ENCODE measurements around the gene TSPAN15.
A peak's percentile ranks its signal among the peaks of the same experiment; 100 is the strongest.

The TSPAN15 gene

DNA sequence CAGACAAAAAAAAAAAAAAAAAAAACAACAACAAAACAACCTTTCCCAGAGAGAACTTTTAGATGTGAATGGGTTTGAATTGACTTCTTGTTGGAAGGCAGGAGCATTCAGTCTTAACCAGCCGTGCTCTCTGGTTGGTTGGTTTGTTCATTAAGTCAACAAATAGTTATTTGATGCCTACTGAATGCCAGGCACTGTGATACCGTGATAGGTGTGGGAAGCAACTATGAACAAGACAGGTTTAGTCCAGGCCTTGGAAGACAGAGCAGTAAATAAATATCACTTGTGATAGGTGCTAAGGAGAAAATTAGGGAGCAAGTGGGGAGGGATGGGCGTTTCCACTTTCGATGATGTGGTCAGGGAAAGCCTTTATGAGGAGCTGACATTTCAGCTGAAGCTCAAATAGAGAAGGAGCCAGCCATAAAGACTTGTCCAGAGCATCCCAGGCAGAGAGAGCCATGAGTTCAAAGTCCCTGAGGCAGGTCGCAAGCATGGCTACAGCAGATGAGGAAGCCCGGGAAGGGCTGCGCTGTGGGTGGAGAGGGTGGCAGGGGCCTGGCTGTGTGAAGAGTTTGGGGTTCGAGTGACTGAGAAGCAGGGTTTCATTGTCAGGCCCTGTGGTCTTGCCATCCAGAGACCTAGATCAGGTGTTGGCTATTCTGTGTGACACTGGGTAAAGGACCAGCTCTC is 8.0 kb downstream of the TSPAN15 start:
- Histone ChIP-seq H3K4me1 (no peaks in the 10 kb centered on the region), H3K4me3 (no peak overlapping the region), H3K36me3 (replicated peaks) (no peaks in the 10 kb centered on the region), H3K9me3 (no peaks in the 10 kb centered on the region), H3K27me3 (ENCODE audit: low read depth) (no peaks in the 10 kb centered on the region)
- in situ Hi-C loops (cut with MboI; ENCODE audit: low sequenced_read_pairs), result no loop called here
- no peak for DNase-seq (ENCODE audit: low spot score in 2 of 2)

- Histone ChIP-seq H3K9me3 (no peaks in the 10 kb centered on the region), H3K4me3 (no peak overlapping the region), H3K4me1 (no peaks in the 10 kb centered on the region), H3K27me3 (ENCODE audit: low read depth) (no peaks in the 10 kb centered on the region), H3K36me3 (replicated peaks) (no peaks in the 10 kb centered on the region)
- in situ Hi-C loops (cut with MboI; ENCODE audit: low sequenced_read_pairs), result no loop called here
- no peak for DNase-seq (ENCODE audit: low spot score in 2 of 2)
Measured at GRCh38 chr10:69459893-69460575, 8.8 kb downstream of the TSPAN15 start.

- Histone ChIP-seq H3K27me3 (ENCODE audit: low read depth) (no peaks in the 10 kb centered on the region), H3K9me3 (no peaks in the 10 kb centered on the region), H3K4me1 (no peaks in the 10 kb centered on the region), H3K4me3 (no peak overlapping the region), H3K36me3 (replicated peaks) (no peaks in the 10 kb centered on the region)
- in situ Hi-C loops (cut with MboI; ENCODE audit: low sequenced_read_pairs), result no loop called here
- DNase-seq (ENCODE audit: low spot score in 2 of 2), result no peak
Measured at GRCh38 chr10:69460576-69461242, 9.4 kb downstream of the TSPAN15 start.

GRCh38 chr10:69461243-69462025 is 10.2 kb downstream of the TSPAN15 start:
- H3K4me3 ChIP-seq, result no peak overlapping the region

GRCh38 chr10:69463886-69464285 is 12.6 kb downstream of the TSPAN15 start:
- no peak overlapping the region for H3K4me3 ChIP-seq
- H3K9me3 ChIP-seq, result no peaks in the 10 kb centered on the region
- in situ Hi-C loops (cut with MboI; ENCODE audit: low sequenced_read_pairs), result no loop called here
- no peaks in the 10 kb centered on the region; the same call in 1 of the 2 replicates for H3K4me1 ChIP-seq
- no peaks in the 10 kb centered on the region for H3K27me3 ChIP-seq (ENCODE audit: low read depth)
- no peak for DNase-seq (ENCODE audit: low spot score in 2 of 2)
- H3K36me3 ChIP-seq (replicated peaks), result no peaks in the 10 kb centered on the region

More at GRCh38 chr10:69461243-69462025, 10.2 kb downstream of the TSPAN15 start:
- Histone ChIP-seq H3K36me3 (replicated peaks) (no peaks in the 10 kb centered on the region), H3K27me3 (ENCODE audit: low read depth) (no peaks in the 10 kb centered on the region), H3K4me1 (no peaks in the 10 kb centered on the region), H3K9me3 (no peaks in the 10 kb centered on the region)
- in situ Hi-C loops (cut with MboI; ENCODE audit: low sequenced_read_pairs), result no loop called here
- no peak for DNase-seq (ENCODE audit: low spot score in 2 of 2)

- Histone ChIP-seq H3K27me3 (ENCODE audit: low read depth) (no peaks in the 10 kb centered on the region), H3K9me3 (no peaks in the 10 kb centered on the region), H3K36me3 (replicated peaks) (no peaks in the 10 kb centered on the region), H3K4me1 (no peaks in the 10 kb centered on the region; the same call in 1 of the 2 replicates), H3K4me3 (no peak overlapping the region)
- no peak for DNase-seq (ENCODE audit: low spot score in 2 of 2)
- in situ Hi-C loops (cut with MboI; ENCODE audit: low sequenced_read_pairs), result no loop called here
Measured at GRCh38 chr10:69464401-69464800, 13.1 kb downstream of the TSPAN15 start.

GRCh38 chr10:69464801-69465401 is 13.6 kb downstream of the TSPAN15 start:
- no peak for DNase-seq (ENCODE audit: low spot score in 2 of 2)
- Histone ChIP-seq H3K4me3 (no peak overlapping the region), H3K36me3 (replicated peaks) (no peaks in the 10 kb centered on the region), H3K9me3 (no peaks in the 10 kb centered on the region), H3K27me3 (ENCODE audit: low read depth) (no peaks in the 10 kb centered on the region), H3K4me1 (no peaks in the 10 kb centered on the region; the same call in 1 of the 2 replicates)
- in situ Hi-C loops (cut with MboI; ENCODE audit: low sequenced_read_pairs), result no loop called here

DNA sequence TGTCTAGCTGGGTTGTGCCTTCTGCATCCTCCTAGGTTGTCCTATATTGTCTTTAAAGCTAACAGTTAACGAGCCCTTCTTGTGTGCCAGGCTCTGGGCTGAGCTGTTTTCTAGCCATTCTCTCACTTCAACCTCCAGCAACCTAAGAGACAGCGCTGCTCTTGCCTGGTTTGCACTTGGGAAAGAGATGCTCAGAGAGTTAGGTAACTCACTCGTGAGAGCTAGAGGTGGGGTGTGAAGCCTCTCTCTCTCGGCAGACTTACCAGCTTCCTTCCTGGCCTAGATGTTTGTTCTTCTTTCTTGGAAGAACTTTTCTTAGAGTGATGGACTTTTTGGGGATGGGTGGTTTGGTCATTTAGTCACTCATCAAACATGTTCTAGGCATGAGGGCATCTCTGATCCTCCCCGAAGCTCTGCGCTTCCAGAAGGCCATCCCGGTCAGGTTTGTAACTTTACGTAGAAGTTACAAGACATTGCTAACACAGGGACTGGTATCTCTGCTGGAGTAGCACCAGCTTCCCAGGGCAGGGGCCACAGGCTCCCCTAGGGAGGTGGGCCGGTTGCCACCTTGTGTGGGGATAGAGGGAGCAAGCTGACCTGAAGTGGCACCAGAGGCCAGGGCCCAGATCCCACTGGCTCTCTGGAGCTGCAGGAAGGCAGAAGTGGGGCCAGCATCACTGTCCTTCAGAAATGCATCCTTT is 14.3 kb downstream of the TSPAN15 start:
- Histone ChIP-seq H3K4me3 (no peak overlapping the region), H3K4me1 (no peaks in the 10 kb centered on the region; the same call in 1 of the 2 replicates)
- no peak for DNase-seq (ENCODE audit: low spot score in 2 of 2)

DNA sequence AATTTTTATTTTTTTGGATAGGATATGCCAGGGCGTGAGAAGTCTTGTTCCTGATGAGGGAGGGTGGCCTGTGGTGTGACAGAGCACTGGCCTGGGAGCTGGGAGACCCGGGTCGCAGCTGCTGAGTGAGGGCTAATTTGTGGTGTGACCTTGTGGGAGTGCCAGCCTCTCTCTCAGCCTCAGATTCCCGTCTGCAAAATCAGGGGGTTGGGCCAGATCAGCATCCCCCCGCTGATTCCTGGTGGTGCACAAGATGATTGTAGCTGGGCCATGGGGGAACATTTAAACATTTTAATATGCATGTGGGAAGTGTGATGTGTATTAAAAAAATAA is 14.9 kb downstream of the TSPAN15 start:
- Histone ChIP-seq H3K4me1 (no peaks in the 10 kb centered on the region; the same call in 1 of the 2 replicates), H3K9me3 (no peaks in the 10 kb centered on the region), H3K27me3 (ENCODE audit: low read depth) (no peaks in the 10 kb centered on the region), H3K36me3 (replicated peaks) (no peaks in the 10 kb centered on the region), H3K4me3 (no peak overlapping the region)
- no peak for DNase-seq (ENCODE audit: low spot score in 2 of 2)
- in situ Hi-C loops (cut with MboI; ENCODE audit: low sequenced_read_pairs), result no loop called here

More for the DNA sequence above, 14.3 kb downstream of the TSPAN15 start:
- Histone ChIP-seq H3K9me3 (no peaks in the 10 kb centered on the region), H3K27me3 (ENCODE audit: low read depth) (no peaks in the 10 kb centered on the region), H3K36me3 (replicated peaks) (no peaks in the 10 kb centered on the region)
- in situ Hi-C loops (cut with MboI; ENCODE audit: low sequenced_read_pairs), result no loop called here

DNA sequence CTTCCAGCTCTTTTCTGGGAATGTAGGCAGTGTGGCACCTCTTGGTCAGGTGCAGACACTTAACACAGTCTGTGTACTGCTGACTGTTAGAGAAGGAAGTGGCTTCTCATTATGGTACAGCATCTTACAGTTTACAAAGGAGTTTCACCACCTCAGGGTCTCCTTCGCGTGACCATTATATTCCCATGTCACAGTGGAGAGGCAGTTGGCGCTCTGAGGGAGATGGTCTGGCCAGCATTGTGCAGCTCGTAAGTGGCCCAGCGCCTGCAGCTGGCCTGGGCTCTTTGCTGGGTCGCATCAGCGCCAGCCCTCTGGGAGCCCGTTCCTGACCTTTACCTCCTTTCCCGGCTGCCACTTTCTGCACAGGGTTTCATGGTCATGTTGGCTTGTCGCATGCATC is 15.4 kb downstream of the TSPAN15 start:
- Histone ChIP-seq H3K9me3 (no peaks in the 10 kb centered on the region), H3K4me1 (no peaks in the 10 kb centered on the region; the same call in 1 of the 2 replicates), H3K4me3 (no peak overlapping the region), H3K36me3 (replicated peaks) (no peaks in the 10 kb centered on the region), H3K27me3 (ENCODE audit: low read depth) (no peaks in the 10 kb centered on the region)
- in situ Hi-C loops (cut with MboI; ENCODE audit: low sequenced_read_pairs), result no loop called here
- no peak for DNase-seq (ENCODE audit: low spot score in 2 of 2)

GRCh38 chr10:69467928-69468750 is 16.9 kb downstream of the TSPAN15 start:
- in situ Hi-C loops (cut with MboI; ENCODE audit: low sequenced_read_pairs), result no loop called here
- Histone ChIP-seq H3K4me3 (no peak overlapping the region), H3K9me3 (no peaks in the 10 kb centered on the region), H3K4me1 (no peaks in the 10 kb centered on the region; the same call in 1 of the 2 replicates), H3K27me3 (ENCODE audit: low read depth) (no peaks in the 10 kb centered on the region), H3K36me3 (replicated peaks) (no peaks in the 10 kb centered on the region)
- no peak for DNase-seq (ENCODE audit: low spot score in 2 of 2)

- no peaks in the 10 kb centered on the region; the same call in 1 of the 2 replicates for H3K4me1 ChIP-seq
- no peak overlapping the region for H3K4me3 ChIP-seq
Measured at GRCh38 chr10:69468751-69469089, 17.5 kb downstream of the TSPAN15 start.

More at GRCh38 chr10:69468751-69469089, 17.5 kb downstream of the TSPAN15 start:
- H3K36me3 ChIP-seq (replicated peaks), result no peaks in the 10 kb centered on the region
- no peaks in the 10 kb centered on the region for H3K27me3 ChIP-seq (ENCODE audit: low read depth)
- DNase-seq (ENCODE audit: low spot score in 2 of 2), result peak in 1 of 2 experiments; percentile 9
- in situ Hi-C loops (cut with MboI; ENCODE audit: low sequenced_read_pairs), result no loop called here
- H3K9me3 ChIP-seq, result no peaks in the 10 kb centered on the region
